ENCODE data around the gene RHEX.
"Not testable (repeated sequence)": the region's sequence is repeated elsewhere in the genome, so short reads cannot be mapped to it uniquely, and the experiment has no call there.

The RHEX gene

GRCh38 chr1:206030714-206031113, 22.3 kb upstream of the RHEX start:
- DNase-seq: peak; percentile 18 to 77 (median 52)

DNA sequence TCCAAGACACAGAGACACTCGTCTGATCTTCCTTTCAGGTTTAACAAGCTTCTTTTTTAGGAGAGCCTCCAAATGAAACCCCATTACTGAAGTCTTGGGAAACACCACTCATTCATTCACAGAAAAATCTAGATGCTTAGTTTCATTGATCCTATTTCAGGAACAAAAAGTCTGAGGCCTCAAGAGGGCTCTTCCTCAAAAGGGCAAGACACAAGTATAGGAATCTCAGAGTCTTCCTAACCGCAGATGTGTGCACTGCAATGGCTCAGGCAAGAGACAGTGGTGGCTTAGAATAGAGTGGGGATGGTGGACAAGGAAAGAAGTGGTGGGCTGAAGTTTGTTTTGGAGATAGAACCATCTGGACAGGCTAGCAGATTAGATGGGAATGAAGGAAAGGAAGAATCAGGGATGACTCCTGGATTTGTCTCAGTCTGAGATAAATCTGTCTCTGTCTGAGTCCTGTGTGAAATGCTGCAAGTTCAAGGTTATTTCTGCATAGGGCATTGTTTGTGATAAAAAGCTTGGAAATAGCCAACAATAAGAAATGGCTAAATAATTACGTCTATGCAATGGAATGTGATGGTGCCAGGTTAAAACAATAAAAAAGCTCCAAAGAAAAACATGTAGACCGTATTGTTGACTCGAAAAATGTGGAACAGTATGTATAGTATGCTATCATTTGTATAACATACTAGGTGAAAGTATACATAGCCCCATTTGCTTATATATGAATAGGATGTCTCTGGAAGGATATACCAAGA, 20.4 kb upstream of the RHEX start:
- DNase-seq: no peak

GRCh38 chr1:206035027-206035426, 17.9 kb upstream of the RHEX start:
- no peak for DNase-seq

GRCh38 chr1:206036663-206037455, 16.1 kb upstream of the RHEX start:
- DNase-seq: no peak

DNA sequence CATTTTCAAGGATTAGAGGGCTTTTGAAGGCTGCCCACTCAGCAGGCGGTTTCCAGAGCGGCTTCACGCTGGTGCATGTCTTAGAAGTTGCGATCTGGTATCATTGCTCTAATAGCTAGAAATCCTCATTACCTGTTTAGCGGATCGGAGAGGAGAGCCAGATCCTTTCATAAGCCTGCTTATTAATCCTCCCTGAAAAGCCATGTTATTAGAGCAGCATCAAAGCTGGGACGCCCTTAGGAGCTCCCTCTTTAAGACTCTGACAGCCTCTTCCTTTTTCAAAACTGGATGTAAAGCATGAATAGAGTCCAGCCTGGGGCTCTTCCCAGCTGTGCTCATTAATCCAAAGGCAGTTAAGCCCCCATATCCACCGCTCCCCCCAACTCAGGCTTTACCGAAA, 15.4 kb upstream of the RHEX start:
- DNase-seq: no peak

DNA sequence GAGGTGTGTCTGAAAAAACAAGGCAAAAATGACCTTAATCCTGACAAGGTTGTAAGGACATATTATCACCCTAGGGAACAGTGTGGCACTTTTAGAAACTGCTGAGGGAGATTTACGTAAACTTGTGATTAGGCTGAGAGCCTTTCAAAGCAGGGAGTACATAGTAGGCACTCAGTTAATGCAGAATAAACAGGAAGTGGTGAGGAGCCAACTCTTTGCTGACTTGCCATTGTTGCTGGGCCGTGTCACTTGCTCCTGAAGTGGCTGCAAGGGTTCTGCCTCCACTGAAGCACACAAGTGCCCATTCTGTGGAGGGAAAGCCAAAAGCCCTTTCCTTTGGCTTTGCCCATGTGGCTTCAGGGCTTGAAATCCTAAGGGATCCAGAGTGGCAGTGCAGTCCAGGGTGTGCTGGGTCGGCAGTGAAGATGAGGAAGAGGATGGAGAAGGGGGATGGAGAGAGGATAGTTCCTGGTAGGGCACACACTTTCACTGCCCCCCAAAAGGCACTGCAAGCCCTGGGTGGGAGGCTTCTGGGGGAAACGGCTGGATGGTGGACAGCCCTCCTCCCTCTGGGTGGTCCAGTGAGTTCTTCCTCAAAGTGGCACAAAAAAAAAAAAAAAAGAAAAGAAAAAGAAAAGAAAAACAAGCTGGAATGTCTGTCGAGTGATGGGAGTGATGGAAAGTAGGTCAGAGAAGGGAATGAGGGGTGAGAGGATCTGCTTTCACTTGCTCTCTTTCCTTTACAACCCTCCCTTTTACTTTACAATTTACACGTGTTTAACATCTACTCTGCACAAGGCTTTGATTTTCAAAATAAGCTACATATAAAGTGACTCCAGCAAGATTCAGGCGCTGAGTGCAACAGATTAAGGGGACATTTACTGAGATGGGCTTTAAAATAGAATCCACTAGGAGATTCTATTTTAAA, 13.7 kb upstream of the RHEX start:
- DNase-seq: peak in 1 of 5 donors; percentile 46

DNA sequence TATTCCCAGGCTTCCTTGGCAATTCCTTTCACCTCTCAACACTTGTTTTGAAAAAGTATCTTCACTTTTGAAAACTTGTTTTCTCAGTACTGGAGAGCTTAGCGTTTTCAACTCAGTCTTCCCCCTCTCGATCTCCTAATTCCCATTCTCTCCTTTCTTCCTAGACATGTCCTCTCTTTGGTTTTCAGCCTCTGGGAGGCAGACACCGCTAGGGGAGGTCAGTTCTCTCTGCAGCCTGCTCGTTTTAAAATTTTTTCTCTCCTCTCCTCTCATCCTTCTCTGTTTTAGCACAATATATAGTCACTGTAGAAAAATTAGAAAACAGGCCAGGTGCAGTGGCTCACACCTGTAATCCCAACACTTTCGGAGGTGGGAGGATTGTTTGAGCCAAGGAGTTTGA, 12.6 kb upstream of the RHEX start:
- DNase-seq: no peak

- no peak for DNase-seq
Measured at GRCh38 chr1:206041640-206042039, 11.3 kb upstream of the RHEX start.

DNA sequence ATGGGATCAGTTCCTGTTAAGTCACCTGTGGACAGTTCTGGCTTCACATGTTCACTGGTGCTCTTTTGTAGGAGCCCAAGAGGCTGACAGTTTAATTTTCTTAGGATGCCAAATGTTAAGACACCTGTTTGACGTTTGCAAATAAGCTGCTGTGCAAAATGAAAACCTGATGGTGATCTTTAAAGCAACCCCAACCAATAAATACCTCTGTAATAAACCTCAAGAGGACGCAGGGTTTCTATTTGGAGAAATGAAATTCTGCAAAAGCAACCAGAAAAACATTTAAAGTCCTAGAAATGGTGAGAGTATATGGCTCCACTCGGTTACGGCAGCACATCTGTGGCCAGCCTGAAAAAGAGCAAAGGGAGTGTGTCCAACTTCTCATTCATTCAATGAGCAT, 5.7 kb upstream of the RHEX start:
- no peak for DNase-seq

- DNase-seq: no peak
Measured at GRCh38 chr1:206048582-206048981, 4.4 kb upstream of the RHEX start.

GRCh38 chr1:206049293-206049692, 3.7 kb upstream of the RHEX start:
- peak in 1 of 5 donors; percentile 7 for DNase-seq

DNA sequence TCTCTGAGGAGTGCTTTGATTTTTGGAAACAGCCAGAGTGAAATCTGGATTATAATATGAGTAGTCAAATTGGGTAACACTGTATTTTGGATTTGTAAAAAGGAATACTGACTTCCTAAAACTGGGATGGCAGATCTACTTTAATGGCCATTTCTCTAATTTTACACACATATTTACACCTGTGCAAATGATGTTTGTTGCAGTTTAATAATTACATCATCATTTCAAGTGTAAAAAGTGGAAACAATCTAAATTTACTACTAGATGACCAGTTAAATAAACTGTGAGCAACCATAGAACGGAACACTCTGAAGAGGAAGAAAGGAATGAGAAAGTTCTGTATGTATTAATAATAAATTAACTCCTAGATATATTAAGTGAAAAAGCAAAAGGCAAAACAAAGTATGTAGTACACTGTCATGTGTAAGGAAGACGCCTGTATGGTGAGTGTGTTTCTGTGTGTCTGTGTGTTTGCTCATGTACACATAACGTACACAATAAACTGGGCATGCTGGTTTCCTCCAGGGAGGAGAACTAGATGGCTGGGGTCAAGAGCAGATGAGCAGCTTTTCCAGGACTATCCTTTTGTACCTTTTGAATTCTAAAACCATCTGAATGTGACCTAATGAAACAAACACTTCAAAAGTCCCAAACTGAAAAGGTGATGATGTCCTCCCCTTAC, 2.9 kb upstream of the RHEX start:
- no peak for DNase-seq

- DNase-seq: peak in 3 of 5 donors; percentile 13 to 78 (median 17)
Measured at GRCh38 chr1:206050655-206051235, 2.2 kb upstream of the RHEX start.

GRCh38 chr1:206052231-206052865, 625 bp upstream of the RHEX start:
- DNase-seq: not testable (repeated sequence)

DNA sequence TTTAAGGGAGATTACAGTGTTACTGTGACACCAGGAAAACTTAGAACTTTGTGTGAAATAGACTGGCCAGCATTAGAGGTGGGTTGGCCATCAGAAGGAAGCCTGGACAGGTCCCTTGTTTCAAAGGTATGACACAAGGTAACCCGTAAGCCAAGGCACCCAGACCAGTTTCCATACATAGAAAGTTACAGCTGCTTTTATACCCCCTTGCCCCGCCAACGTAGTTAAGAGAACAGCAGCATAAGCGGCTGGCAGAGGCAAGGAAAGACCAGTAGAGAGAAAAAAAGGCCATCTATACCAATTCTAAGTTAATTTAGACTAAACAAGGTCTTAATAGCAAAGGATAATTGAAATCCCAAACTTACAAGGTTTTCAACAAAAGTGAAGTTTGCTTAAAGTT, 643 bp downstream of the RHEX start:
- DNase-seq: not testable (repeated sequence)

DNA sequence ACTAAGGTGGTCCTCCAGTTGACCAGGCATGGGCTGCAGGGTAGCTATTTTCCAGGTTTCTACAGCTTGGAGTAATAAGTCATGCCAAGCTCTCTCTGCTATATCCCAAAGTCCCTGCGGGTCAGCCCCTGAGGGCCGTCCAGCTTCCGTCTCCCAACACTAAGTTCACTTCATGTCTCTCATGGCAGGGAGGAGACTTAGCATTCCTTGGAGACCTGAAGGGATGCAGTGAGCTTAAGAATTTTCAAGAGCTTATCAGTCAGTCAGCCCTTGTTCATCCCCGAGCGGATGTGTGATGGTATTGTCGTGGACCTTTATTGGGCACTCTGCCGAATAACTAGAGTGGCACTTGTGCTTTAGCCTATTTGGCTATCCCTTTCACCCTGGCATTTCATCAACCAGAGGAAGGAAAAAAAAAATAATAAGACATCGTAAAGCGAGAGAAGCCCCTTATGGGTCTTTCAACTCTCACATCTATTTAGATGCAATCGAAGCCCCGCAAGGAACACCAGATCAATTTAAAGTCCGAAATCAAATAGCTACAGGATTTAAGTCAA, 2.2 kb downstream of the RHEX start:
- DNase-seq: not testable (repeated sequence)

GRCh38 chr1:206055639-206056323, 2.8 kb downstream of the RHEX start:
- DNase-seq: not testable (repeated sequence)

- DNase-seq: not testable (repeated sequence)
Measured at GRCh38 chr1:206058289-206058926, 5.4 kb downstream of the RHEX start.

DNA sequence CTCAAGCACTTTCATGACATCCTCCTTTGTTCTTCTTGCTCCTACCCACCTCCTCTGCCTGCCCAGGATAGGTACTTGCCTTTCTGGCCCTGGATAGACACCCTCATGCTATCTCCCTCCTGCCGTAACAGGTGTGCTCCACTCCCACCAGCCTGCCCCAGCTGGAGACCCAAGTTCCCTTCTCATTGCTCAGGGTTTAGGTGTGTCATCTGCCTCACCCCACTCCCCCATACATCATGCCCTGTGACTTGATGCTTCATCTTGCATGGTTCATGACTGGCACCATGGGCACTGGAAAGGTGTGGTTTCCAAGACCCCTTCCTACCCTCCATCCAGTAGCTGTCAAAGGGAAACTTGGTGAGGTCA, 5.9 kb downstream of the RHEX start:
- DNase-seq: no peak

DNA sequence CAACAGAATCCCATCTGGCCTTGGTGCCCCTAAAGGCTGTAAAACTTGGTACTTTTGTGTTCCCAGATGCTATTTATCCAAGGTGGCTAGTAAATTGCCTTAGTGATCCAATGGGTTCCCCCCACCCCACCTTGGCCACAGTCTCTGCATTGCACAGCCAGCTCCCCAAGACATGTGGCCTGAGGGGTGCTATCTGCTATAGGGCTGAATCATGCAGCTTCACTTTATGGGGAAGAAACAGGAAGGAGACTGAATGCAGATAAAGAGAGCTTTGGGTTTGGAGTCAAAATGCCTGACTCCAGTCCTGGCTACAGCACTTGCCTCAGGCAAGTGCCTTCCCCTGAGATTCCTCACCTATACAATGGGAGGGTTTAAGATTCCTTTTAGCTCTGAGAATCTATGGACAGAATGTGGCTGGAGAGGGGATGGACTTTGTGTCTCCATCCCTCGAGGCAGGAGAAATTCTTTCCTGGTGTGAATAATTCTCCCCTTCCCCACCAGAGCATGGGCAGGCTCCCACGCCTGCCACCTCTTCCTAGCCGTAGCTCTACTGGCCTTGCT, 6.5 kb downstream of the RHEX start:
- no peak for DNase-seq
